Astrocyte (in vitro differentiated cells and primary cell): ENCODE results near the gene SMAP1. TPM values are rescaled to one million over a fixed set of nuclear protein-coding genes. Genes with fewer than 3 reads are reported as not detected.

Experiments
- DNase-seq: peaks from one replicate; pipeline ENCODE4 v3.0.0-alpha.2; 2010; ENCODE audit warnings: low read depth
- FAIRE-seq: peaks from 2 replicates; lab custom pipeline; 2011; peaks lifted over from hg19 to GRCh38; lab: Jason Lieb, UNC
- H2AFZ ChIP-seq: 2 replicates; pipeline ENCODE4 v1.6.0; 2012; ENCODE audit warnings: low read depth, low read length, inconsistent platforms
- H3K27ac ChIP-seq: 2 replicates; pipeline ENCODE4 v1.5.1; 2011; ENCODE audit warnings: low read depth, low read length, inconsistent platforms
- H3K27me3 ChIP-seq: 2 replicates; pipeline ENCODE4 v1.6.0; 2011; ENCODE audit warnings: low read length, inconsistent platforms; ENCODE audit not compliant: insufficient read depth
- H3K36me3 ChIP-seq: 2 replicates; pipeline ENCODE4 v1.5.1; 2011; ENCODE audit warnings: low read length, inconsistent platforms; ENCODE audit not compliant: insufficient read depth
- H3K4me1 ChIP-seq: 2 replicates; pipeline ENCODE4 v1.5.1; 2011; ENCODE audit warnings: low read length, inconsistent platforms; ENCODE audit not compliant: insufficient read depth
- H3K4me2 ChIP-seq: 2 replicates; pipeline ENCODE4 v1.6.0; 2012; ENCODE audit warnings: low read length, inconsistent platforms
- H3K4me3 ChIP-seq: 2 replicates; pipeline ENCODE4 v1.5.1; 2011; ENCODE audit warnings: low read depth, mild to moderate bottlenecking, low read length, inconsistent platforms; ENCODE audit not compliant: insufficient read depth
- H3K79me2 ChIP-seq: 2 replicates; pipeline ENCODE4 v1.6.0; 2012; ENCODE audit warnings: mild to moderate bottlenecking, low read length, inconsistent platforms; ENCODE audit not compliant: insufficient read depth
- H3K9ac ChIP-seq: 2 replicates; pipeline ENCODE4 v1.6.0; 2012; ENCODE audit warnings: mild to moderate bottlenecking, low read length, inconsistent platforms
- H3K9me3 ChIP-seq: 2 replicates; pipeline ENCODE4 v1.5.1; 2012; ENCODE audit warnings: low read depth, mild to moderate bottlenecking, low read length, inconsistent platforms; ENCODE audit not compliant: insufficient read depth
- H4K20me1 ChIP-seq: 2 replicates; pipeline ENCODE4 v1.6.0; 2012; ENCODE audit warnings: low read length, inconsistent platforms; ENCODE audit not compliant: insufficient read depth
- H3K27ac Mint-ChIP-seq: one replicate; pipeline ENCODE4 v1.8.0; 2021; ENCODE audit warnings: mild to moderate bottlenecking, mixed read lengths; ENCODE audit not compliant: unreplicated experiment
- H3K27me3 Mint-ChIP-seq: one replicate; pipeline ENCODE4 v1.8.0; 2021; ENCODE audit warnings: low read depth, mixed read lengths; ENCODE audit not compliant: unreplicated experiment
- H3K36me3 Mint-ChIP-seq: one replicate; pipeline ENCODE4 v1.8.0; 2021; ENCODE audit warnings: low read depth, mixed read lengths; ENCODE audit not compliant: unreplicated experiment
- H3K4me1 Mint-ChIP-seq: one replicate; pipeline ENCODE4 v1.8.0; 2021; ENCODE audit warnings: low read depth, mixed read lengths; ENCODE audit not compliant: unreplicated experiment
- H3K4me3 Mint-ChIP-seq: one replicate; pipeline ENCODE4 v1.8.0; 2021; ENCODE audit warnings: mild to moderate bottlenecking, moderate library complexity, mixed read lengths; ENCODE audit not compliant: unreplicated experiment
- H3K9me3 Mint-ChIP-seq: one replicate; pipeline ENCODE4 v1.8.0; 2021; ENCODE audit warnings: mild to moderate bottlenecking, mixed read lengths; ENCODE audit not compliant: unreplicated experiment
- CTCF ChIP-seq: IDR thresholded peaks from 2 replicates; pipeline ENCODE4 v1.5.1; 2011; ENCODE audit warnings: low read depth, mild to moderate bottlenecking, inconsistent platforms, low read length, moderate library complexity; ENCODE audit not compliant: insufficient read depth
- EZH2 ChIP-seq: IDR thresholded peaks from 2 replicates; pipeline ENCODE4 v1.6.1; 2012; ENCODE audit warnings: mild to moderate bottlenecking, low read length, inconsistent platforms; ENCODE audit not compliant: insufficient read depth
- total RNA-seq: library from RNA; stranded (reverse); gene quantifications from 2 replicates; pipeline ENCODE4 v1.2.1, GENCODE V29; 2021

Gene SMAP1
- total RNA-seq, 1 donor from 2014 or later, result 27.3 TPM

- no peaks in the 10 kb centered on the region for H3K4me1 ChIP-seq
- H3K27me3 Mint-ChIP-seq, result peaks cover 39% of the 10 kb centered on the region
These were observed 219.0 kb downstream of the SMAP1 start for GRCh38 chr6:70886661-70887060.

GRCh38 chr6:70889270-70889669 is 221.6 kb downstream of the SMAP1 start:
- H2AFZ ChIP-seq, result no peak overlapping the region
- no peak overlapping the region for H3K27ac ChIP-seq
- H3K27ac Mint-ChIP-seq, result no peak overlapping the region
- peaks cover 9% of the 10 kb centered on the region for H3K27me3 ChIP-seq
- no peak overlapping the region for H3K4me2 ChIP-seq
- H3K9ac ChIP-seq, result no peak overlapping the region
- no peaks in the 10 kb centered on the region for H3K36me3 Mint-ChIP-seq
- no peaks in the 10 kb centered on the region for H3K4me1 Mint-ChIP-seq
- peaks cover 42% of the 10 kb centered on the region for H3K27me3 Mint-ChIP-seq
- no peak for FAIRE-seq
- no peak for DNase-seq
- H3K9me3 ChIP-seq, result no peaks in the 10 kb centered on the region
- H3K4me3 Mint-ChIP-seq, result no peak overlapping the region
- no peaks in the 10 kb centered on the region for H3K9me3 Mint-ChIP-seq
- H3K4me3 ChIP-seq, result no peak overlapping the region
- no peaks in the 10 kb centered on the region for H3K4me1 ChIP-seq
- no peaks in the 10 kb centered on the region for H4K20me1 ChIP-seq
- no peak for TF ChIP-seq CTCF
- TF ChIP-seq EZH2, result no peak
- H3K36me3 ChIP-seq, result no peaks in the 10 kb centered on the region
- no peaks in the 10 kb centered on the region for H3K79me2 ChIP-seq

More at GRCh38 chr6:70886661-70887060, 219.0 kb downstream of the SMAP1 start:
- H3K79me2 ChIP-seq, result no peaks in the 10 kb centered on the region
- H3K9ac ChIP-seq, result no peak overlapping the region
- no peaks in the 10 kb centered on the region for H3K4me1 Mint-ChIP-seq
- H4K20me1 ChIP-seq, result no peaks in the 10 kb centered on the region
- H3K9me3 Mint-ChIP-seq, result no peaks in the 10 kb centered on the region
- no peak overlapping the region for H3K27ac Mint-ChIP-seq
- no peak overlapping the region for H3K4me3 Mint-ChIP-seq
- no peaks in the 10 kb centered on the region for H3K36me3 ChIP-seq
- no peak overlapping the region for H3K4me2 ChIP-seq
- peaks cover 9% of the 10 kb centered on the region for H3K27me3 ChIP-seq
- no peak for DNase-seq
- no peaks in the 10 kb centered on the region for H3K9me3 ChIP-seq
- no peak overlapping the region for H2AFZ ChIP-seq
- FAIRE-seq, result no peak
- TF ChIP-seq CTCF (no peak), EZH2 (no peak)
- no peak overlapping the region for H3K27ac ChIP-seq
- H3K36me3 Mint-ChIP-seq, result no peaks in the 10 kb centered on the region
- no peak overlapping the region for H3K4me3 ChIP-seq

GRCh38 chr6:70894001-70894400 is 226.3 kb downstream of the SMAP1 start:
- Histone ChIP-seq H3K27ac (no peak overlapping the region), H3K4me2 (no peak overlapping the region), H3K79me2 (no peaks in the 10 kb centered on the region), H3K4me3 (no peak overlapping the region), H2AFZ (no peak overlapping the region), H3K27me3 (no peaks in the 10 kb centered on the region), H3K4me1 (no peaks in the 10 kb centered on the region), H3K9ac (no peak overlapping the region), H3K36me3 (no peaks in the 10 kb centered on the region), H3K9me3 (no peaks in the 10 kb centered on the region), H4K20me1 (no peaks in the 10 kb centered on the region)
- TF ChIP-seq CTCF, result no peak
- no peak for TF ChIP-seq EZH2
- no peak overlapping the region for H3K27ac Mint-ChIP-seq
- H3K4me3 Mint-ChIP-seq, result no peak overlapping the region
- no peak for FAIRE-seq
- H3K36me3 Mint-ChIP-seq, result no peaks in the 10 kb centered on the region
- peaks cover 20% of the 10 kb centered on the region for H3K27me3 Mint-ChIP-seq
- no peaks in the 10 kb centered on the region for H3K9me3 Mint-ChIP-seq
- no peaks in the 10 kb centered on the region for H3K4me1 Mint-ChIP-seq
- no peak for DNase-seq
